HepG2 (cell line): ENCODE results near the gene RRP12. TPM values are rescaled to one million over a fixed set of nuclear protein-coding genes. Genes with fewer than 3 reads are reported as not detected.
A peak's percentile ranks its signal among the peaks of the same experiment; 100 is the strongest.

Source experiments
- CCDC6 ChIP-seq: sonication (generic); formaldehyde crosslinking; IDR thresholded peaks from 2 replicates; pipeline ENCODE4 v1.8.1; 2022; ENCODE audit warnings: mild to moderate bottlenecking, missing genetic modification reagents, moderate library complexity
- ESRRA ChIP-seq: sonication (generic); formaldehyde crosslinking; IDR thresholded peaks from 2 replicates; pipeline ENCODE4 v1.5.1; 2020; ENCODE audit warnings: mild to moderate bottlenecking, low read depth, missing genetic modification reagents
- FOXA1 ChIP-seq, 2 experiments: fragments of 450-650 bp in 1 of 2; sonication (generic) in 1 of 2; formaldehyde crosslinking in 1 of 2; IDR thresholded peaks; 2 replicates each; pipeline versions ENCODE4 v1.4.0 to v1.6.1; 2016 to 2020; ENCODE audit warnings: missing genetic modification reagents in 1 of 2
- MTA3 ChIP-seq: sonication (generic); formaldehyde crosslinking; IDR thresholded peaks from 2 replicates; pipeline ENCODE4 v1.4.0; 2020; ENCODE audit warnings: missing genetic modification reagents
- PITX1 ChIP-seq: sonication (generic); formaldehyde crosslinking; IDR thresholded peaks from 2 replicates; pipeline ENCODE4 v1.5.1; 2020; ENCODE audit warnings: mild to moderate bottlenecking, missing genetic modification reagents
- POLR2AphosphoS5 ChIP-seq: IDR thresholded peaks from 2 replicates; pipeline ENCODE4 v1.6.1; 2012; ENCODE audit warnings: low read depth, low read length
- RCOR2 ChIP-seq: IDR thresholded peaks from 2 replicates; pipeline ENCODE4 v1.6.1; 2016; ENCODE audit warnings: missing biosample characterization, missing genetic modification reagents
- REPIN1 ChIP-seq: sonication (generic); formaldehyde crosslinking; IDR thresholded peaks from 2 replicates; pipeline ENCODE4 v1.8.0; 2022; ENCODE audit warnings: missing genetic modification reagents, low read depth, mild to moderate bottlenecking, borderline replicate concordance
- SMAD1 ChIP-seq: sonication (generic); formaldehyde crosslinking; IDR thresholded peaks from 2 replicates; pipeline ENCODE4 v1.4.0; 2020; ENCODE audit warnings: missing genetic modification reagents, low read depth, mild to moderate bottlenecking, borderline replicate concordance
- ZFP90 ChIP-seq: sonication (generic); formaldehyde crosslinking; IDR thresholded peaks from 2 replicates; pipeline ENCODE4 v1.8.0; 2022; ENCODE audit warnings: missing genetic modification reagents, mild to moderate bottlenecking, inconsistent platforms, borderline replicate concordance
- ZNF232 ChIP-seq: sonication (generic); formaldehyde crosslinking; IDR thresholded peaks from 2 replicates; pipeline ENCODE4 v1.4.0; 2020; ENCODE audit warnings: missing genetic modification reagents, borderline replicate concordance
- ZNF234 ChIP-seq: sonication (generic); formaldehyde crosslinking; conservative IDR thresholded peaks from 2 replicates; pipeline ENCODE4 v1.5.1; 2020; ENCODE audit warnings: mild to moderate bottlenecking, missing genetic modification reagents
- ZSCAN20 ChIP-seq: sonication (generic); formaldehyde crosslinking; IDR thresholded peaks from 2 replicates; pipeline ENCODE4 v1.4.0; 2020; ENCODE audit warnings: missing genetic modification reagents, mild to moderate bottlenecking, borderline replicate concordance
- polyA plus RNA-seq, 8 experiments: library from polyadenylated mRNA; depleted of rRNA in 3 of 8; stranded (reverse) in 7 of 8; unstranded in 1 of 8; fragments of >200 nt; fragmentation: Illumina TruSeq in 4 of 8; extraction: Trizol in 4 of 8; gene quantifications; 2 replicates each; pipeline versions ENCODE4 v1.2.1 to v1.2.3, GENCODE V29; 2011 to 2016; ENCODE audit warnings: low read depth in 4 of 8, missing spikeins in 1 of 8, mixed read lengths in 1 of 8; ENCODE audit not compliant: insufficient read depth in 1 of 8
- total RNA-seq, 5 experiments: library from RNA; depleted of rRNA; stranded (reverse); fragments of >200 nt; fragmentation: Illumina TruSeq; extraction: Trizol; gene quantifications; 2 replicates each; pipeline ENCODE4 v1.2.3, GENCODE V29; 2016; ENCODE audit warnings: low read depth in 1 of 5
- TF ChIP-seq, protein P1 (sequence below): sonication (generic); formaldehyde crosslinking; conservative IDR thresholded peaks from 2 replicates; pipeline ENCODE4 v1.8.0; 2022; ENCODE audit warnings: mild to moderate bottlenecking, moderate library complexity, missing genetic modification reagents
- TF ChIP-seq, protein P2 (sequence below): sonication (generic); formaldehyde crosslinking; conservative IDR thresholded peaks from 2 replicates; pipeline ENCODE4 v1.4.0; 2020; ENCODE audit warnings: missing genetic modification reagents
- TF ChIP-seq, protein P3 (sequence below): sonication (generic); formaldehyde crosslinking; IDR thresholded peaks from 2 replicates; pipeline ENCODE4 v1.5.0; 2020; ENCODE audit warnings: missing genetic modification reagents
- TF ChIP-seq, protein P4 (sequence below): sonication (generic); formaldehyde crosslinking; IDR thresholded peaks from 2 replicates; pipeline ENCODE4 v1.5.0; 2020; ENCODE audit warnings: mild to moderate bottlenecking, missing genetic modification reagents
- TF ChIP-seq, protein P5 (sequence below): IDR thresholded peaks from 2 replicates; pipeline ENCODE4 v1.6.1; 2016

The RRP12 gene
- total and polyA plus RNA-seq, 2 of the 13 experiments (the other 11 are each of a cell fraction or from before 2014, with no cell fraction given): 13.2 to 39.4 TPM

DNA sequence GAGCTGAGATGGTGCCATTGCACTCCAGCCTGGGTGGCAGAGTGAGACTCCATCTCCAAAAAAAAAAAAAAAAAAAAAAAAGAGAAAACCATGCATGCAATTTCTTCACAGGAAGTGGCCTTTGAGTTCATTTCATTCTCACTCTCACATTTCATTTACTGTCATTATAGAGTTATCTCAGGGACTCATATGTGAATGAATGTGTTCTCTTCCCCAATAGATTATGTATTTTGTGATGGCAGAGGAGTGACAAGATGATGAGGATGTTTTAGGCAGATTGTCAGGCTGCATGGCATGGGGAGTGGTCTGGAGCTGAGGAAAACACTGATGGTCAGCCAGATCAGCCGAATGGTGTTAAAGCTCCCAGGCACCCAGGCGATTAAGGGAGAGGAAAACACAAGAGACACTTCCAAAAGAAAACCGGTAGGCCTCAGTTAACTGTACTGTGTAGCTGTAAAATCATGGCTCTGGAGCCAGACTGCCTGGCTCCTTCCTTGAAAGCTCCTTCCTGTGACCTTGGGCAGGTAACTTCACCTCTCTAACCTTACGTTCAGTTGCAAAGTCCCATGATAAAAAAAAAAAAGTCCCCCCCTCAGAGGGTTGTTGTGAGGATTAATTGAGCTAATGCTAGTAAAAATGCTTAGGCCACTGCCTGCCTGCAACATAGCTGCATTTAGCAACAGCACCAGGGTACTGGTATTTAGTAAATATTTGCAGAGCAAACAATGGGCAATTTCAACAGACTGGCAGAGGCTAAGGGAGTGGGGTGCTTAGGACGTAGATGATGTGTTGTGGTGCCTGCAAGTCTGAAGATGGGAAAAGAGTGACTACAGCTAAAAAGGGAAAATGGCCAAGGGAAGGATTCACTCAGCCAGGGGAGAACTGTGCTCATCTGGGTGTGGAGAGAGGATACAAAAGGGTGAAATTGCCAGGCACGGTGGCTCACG is 73.5 kb downstream of the RRP12 start (continued):
- TF ChIP-seq, protein P1, sequence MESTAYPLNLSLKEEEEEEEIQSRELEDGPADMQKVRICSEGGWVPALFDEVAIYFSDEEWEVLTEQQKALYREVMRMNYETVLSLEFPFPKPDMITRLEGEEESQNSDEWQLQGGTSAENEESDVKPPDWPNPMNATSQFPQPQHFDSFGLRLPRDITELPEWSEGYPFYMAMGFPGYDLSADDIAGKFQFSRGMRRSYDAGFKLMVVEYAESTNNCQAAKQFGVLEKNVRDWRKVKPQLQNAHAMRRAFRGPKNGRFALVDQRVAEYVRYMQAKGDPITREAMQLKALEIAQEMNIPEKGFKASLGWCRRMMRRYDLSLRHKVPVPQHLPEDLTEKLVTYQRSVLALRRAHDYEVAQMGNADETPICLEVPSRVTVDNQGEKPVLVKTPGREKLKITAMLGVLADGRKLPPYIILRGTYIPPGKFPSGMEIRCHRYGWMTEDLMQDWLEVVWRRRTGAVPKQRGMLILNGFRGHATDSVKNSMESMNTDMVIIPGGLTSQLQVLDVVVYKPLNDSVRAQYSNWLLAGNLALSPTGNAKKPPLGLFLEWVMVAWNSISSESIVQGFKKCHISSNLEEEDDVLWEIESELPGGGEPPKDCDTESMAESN (CRISPR knock-in tag): no peak
- TF ChIP-seq REPIN1 (CRISPR knock-in tag): peak; percentile 64; the same call in 1 of the 2 replicates
- TF ChIP-seq FOXA1 (IDR thresholded peaks at IDR 0.05): peak; percentile 93
- peak; percentile 98 for TF ChIP-seq FOXA1 (CRISPR knock-in tag; IDR thresholded peaks at IDR 0.05)
- peak; percentile 55; the same call in 1 of the 2 replicates for TF ChIP-seq ZNF232
- TF ChIP-seq, protein P2, sequence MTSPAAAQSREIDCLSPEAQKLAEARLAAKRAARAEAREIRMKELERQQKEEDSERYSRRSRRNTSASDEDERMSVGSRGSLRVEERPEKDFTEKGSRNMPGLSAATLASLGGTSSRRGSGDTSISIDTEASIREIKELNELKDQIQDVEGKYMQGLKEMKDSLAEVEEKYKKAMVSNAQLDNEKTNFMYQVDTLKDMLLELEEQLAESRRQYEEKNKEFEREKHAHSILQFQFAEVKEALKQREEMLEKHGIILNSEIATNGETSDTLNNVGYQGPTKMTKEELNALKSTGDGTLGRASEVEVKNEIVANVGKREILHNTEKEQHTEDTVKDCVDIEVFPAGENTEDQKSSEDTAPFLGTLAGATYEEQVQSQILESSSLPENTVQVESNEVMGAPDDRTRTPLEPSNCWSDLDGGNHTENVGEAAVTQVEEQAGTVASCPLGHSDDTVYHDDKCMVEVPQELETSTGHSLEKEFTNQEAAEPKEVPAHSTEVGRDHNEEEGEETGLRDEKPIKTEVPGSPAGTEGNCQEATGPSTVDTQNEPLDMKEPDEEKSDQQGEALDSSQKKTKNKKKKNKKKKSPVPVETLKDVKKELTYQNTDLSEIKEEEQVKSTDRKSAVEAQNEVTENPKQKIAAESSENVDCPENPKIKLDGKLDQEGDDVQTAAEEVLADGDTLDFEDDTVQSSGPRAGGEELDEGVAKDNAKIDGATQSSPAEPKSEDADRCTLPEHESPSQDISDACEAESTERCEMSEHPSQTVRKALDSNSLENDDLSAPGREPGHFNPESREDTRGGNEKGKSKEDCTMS (CRISPR knock-in tag): no peak
- TF ChIP-seq, protein P3, sequence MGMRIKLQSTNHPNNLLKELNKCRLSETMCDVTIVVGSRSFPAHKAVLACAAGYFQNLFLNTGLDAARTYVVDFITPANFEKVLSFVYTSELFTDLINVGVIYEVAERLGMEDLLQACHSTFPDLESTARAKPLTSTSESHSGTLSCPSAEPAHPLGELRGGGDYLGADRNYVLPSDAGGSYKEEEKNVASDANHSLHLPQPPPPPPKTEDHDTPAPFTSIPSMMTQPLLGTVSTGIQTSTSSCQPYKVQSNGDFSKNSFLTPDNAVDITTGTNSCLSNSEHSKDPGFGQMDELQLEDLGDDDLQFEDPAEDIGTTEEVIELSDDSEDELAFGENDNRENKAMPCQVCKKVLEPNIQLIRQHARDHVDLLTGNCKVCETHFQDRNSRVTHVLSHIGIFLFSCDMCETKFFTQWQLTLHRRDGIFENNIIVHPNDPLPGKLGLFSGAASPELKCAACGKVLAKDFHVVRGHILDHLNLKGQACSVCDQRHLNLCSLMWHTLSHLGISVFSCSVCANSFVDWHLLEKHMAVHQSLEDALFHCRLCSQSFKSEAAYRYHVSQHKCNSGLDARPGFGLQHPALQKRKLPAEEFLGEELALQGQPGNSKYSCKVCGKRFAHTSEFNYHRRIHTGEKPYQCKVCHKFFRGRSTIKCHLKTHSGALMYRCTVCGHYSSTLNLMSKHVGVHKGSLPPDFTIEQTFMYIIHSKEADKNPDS (CRISPR knock-in tag): peak; percentile 89
- TF ChIP-seq ZSCAN20 (CRISPR knock-in tag): 0 out of 2 replicates have a peak, but pooled peaks have one; percentile 24
- TF ChIP-seq ZNF234 (CRISPR knock-in tag): no peak
- TF ChIP-seq MTA3 (CRISPR knock-in tag): no peak
- peak; percentile 61; the same call in 1 of the 2 replicates for TF ChIP-seq CCDC6 (CRISPR knock-in tag)
- TF ChIP-seq RCOR2: peak; percentile 95
- peak; percentile 67 for TF ChIP-seq ESRRA
- TF ChIP-seq PITX1 (CRISPR knock-in tag): peak; percentile 94
- TF ChIP-seq, protein P4, sequence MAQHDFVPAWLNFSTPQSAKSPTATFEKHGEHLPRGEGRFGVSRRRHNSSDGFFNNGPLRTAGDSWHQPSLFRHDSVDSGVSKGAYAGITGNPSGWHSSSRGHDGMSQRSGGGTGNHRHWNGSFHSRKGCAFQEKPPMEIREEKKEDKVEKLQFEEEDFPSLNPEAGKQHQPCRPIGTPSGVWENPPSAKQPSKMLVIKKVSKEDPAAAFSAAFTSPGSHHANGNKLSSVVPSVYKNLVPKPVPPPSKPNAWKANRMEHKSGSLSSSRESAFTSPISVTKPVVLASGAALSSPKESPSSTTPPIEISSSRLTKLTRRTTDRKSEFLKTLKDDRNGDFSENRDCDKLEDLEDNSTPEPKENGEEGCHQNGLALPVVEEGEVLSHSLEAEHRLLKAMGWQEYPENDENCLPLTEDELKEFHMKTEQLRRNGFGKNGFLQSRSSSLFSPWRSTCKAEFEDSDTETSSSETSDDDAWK (CRISPR knock-in tag): no peak
- TF ChIP-seq POLR2AphosphoS5: 0 out of 2 replicates have a peak, but pooled peaks have one; percentile 36
- TF ChIP-seq ZFP90 (CRISPR knock-in tag): peak; percentile 60; the same call in 1 of the 2 replicates
- TF ChIP-seq, protein P5, sequence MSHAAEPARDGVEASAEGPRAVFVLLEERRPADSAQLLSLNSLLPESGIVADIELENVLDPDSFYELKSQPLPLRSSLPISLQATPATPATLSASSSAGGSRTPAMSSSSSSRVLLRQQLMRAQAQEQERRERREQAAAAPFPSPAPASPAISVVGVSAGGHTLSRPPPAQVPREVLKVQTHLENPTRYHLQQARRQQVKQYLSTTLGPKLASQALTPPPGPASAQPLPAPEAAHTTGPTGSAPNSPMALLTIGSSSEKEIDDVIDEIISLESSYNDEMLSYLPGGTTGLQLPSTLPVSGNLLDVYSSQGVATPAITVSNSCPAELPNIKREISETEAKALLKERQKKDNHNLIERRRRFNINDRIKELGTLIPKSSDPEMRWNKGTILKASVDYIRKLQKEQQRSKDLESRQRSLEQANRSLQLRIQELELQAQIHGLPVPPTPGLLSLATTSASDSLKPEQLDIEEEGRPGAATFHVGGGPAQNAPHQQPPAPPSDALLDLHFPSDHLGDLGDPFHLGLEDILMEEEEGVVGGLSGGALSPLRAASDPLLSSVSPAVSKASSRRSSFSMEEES (CRISPR knock-in tag): peak; percentile 64; the same call in 1 of the 2 replicates
- TF ChIP-seq SMAD1: no peak
